ENCODE data around the gene ATP2B2. TPM values are rescaled to one million over a fixed set of nuclear protein-coding genes. Genes with fewer than 3 reads are reported as not detected.

ATP2B2 gene
- polyA plus RNA-seq, 1 donor = 6.6 TPM

GRCh38 chr3:10401990-10402761 is 103.2 kb downstream of the ATP2B2 start:
- no peak for DNase-seq (ENCODE audit: low read depth)

- DNase-seq (ENCODE audit: low read depth) = no peak
Measured at GRCh38 chr3:10400749-10401495, 104.5 kb downstream of the ATP2B2 start.

- no peak for DNase-seq (ENCODE audit: low read depth)
Measured at GRCh38 chr3:10400050-10400748, 105.2 kb downstream of the ATP2B2 start.

GRCh38 chr3:10399634-10400033 is 105.8 kb downstream of the ATP2B2 start:
- DNase-seq (ENCODE audit: low read depth) = no peak

- DNase-seq (ENCODE audit: low read depth) = no peak
Measured at GRCh38 chr3:10398341-10398740, 107.0 kb downstream of the ATP2B2 start.

GRCh38 chr3:10397879-10398278 is 107.5 kb downstream of the ATP2B2 start:
- no peak for DNase-seq (ENCODE audit: low read depth)

- DNase-seq (ENCODE audit: low read depth) = no peak
Measured at GRCh38 chr3:10396931-10397330, 108.5 kb downstream of the ATP2B2 start.

- no peak for DNase-seq (ENCODE audit: low read depth)
Measured at GRCh38 chr3:10396083-10396482, 109.3 kb downstream of the ATP2B2 start.

- DNase-seq (ENCODE audit: low read depth) = no peak
Measured at GRCh38 chr3:10395671-10396070, 109.7 kb downstream of the ATP2B2 start.

GRCh38 chr3:10395196-10395595 is 110.2 kb downstream of the ATP2B2 start:
- DNase-seq (ENCODE audit: low read depth) = no peak

- no peak for DNase-seq (ENCODE audit: low read depth)
Measured at GRCh38 chr3:10394491-10395025, 110.8 kb downstream of the ATP2B2 start.

- DNase-seq (ENCODE audit: low read depth) = no peak
Measured at GRCh38 chr3:10393514-10393913, 111.9 kb downstream of the ATP2B2 start.

GRCh38 chr3:10392906-10393461 is 112.4 kb downstream of the ATP2B2 start:
- DNase-seq (ENCODE audit: low read depth) = no peak

- DNase-seq (ENCODE audit: low read depth) = no peak
Measured at GRCh38 chr3:10392244-10392643, 113.1 kb downstream of the ATP2B2 start.

GRCh38 chr3:10391391-10391790 is 114.0 kb downstream of the ATP2B2 start:
- no peak for DNase-seq (ENCODE audit: low read depth)

- DNase-seq (ENCODE audit: low read depth) = no peak
Measured at GRCh38 chr3:10390641-10391373, 114.6 kb downstream of the ATP2B2 start.

GRCh38 chr3:10389995-10390394 is 115.4 kb downstream of the ATP2B2 start:
- no peak for DNase-seq (ENCODE audit: low read depth)

GRCh38 chr3:10389339-10389738 is 116.0 kb downstream of the ATP2B2 start:
- no peak for DNase-seq (ENCODE audit: low read depth)

- no peak for DNase-seq (ENCODE audit: low read depth)
Measured at GRCh38 chr3:10387881-10388609, 117.3 kb downstream of the ATP2B2 start.

- no peak for DNase-seq (ENCODE audit: low read depth)
Measured at GRCh38 chr3:10386121-10386520, 119.3 kb downstream of the ATP2B2 start.
